ENCODE data around the gene KPNB1.

The KPNB1 gene

DNA sequence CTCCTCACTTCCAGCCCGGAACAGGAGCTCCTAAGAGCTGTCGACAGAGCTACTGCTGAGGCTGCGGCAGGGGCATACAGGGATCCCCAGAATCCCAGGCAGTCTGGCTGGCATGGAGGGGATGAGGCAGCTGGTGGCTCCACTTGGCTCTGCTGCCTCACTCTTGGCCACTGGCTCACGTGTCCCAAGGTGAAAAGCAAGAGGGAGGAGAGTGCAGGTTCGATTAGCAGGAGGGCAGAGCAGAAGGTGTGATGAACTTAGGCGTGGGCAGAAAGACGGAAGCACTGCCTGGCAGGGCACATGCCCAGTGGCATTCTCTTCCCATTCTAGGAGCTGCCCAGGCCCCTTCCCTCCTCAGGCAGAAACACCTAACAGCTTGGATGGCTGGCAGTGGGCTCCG lies 72.0 kb downstream of the KPNB1 start:
- 79 to 83% methylated on average over 4 to 8 of the region's 8 CpGs for WGBS, 2 experiments (ENCODE audit: insufficient coverage in 2 of 2)

DNA sequence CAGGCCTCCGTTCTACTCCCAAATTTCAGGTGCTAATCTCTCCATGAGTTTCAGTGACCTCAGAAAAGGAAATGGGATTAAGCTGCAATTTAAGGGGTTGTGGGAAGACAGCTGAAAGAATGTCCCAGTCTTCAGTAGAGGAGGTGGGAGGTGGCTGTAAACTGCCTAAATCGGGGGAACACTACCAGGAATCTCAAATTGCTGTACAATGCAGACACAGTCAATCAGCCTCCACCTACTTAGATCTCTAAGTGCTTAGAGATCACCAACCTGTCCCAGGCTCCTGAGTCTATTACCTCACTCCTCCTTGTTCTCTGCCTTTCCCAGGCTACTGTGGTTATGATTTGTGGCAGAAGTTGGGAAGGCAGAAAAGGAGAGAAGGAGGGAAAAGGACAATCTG lies 75.0 kb downstream of the KPNB1 start:
- whole genome bisulfite sequencing, 2 experiments (ENCODE audit: insufficient coverage in 2 of 2), result 67 to 100% methylated on average over 1 of the region's 2 CpGs
- no peak overlapping the region for H3K27ac ChIP-seq (ENCODE audit: low read depth, low read length, severe bottlenecking)
- peaks cover 11% of the 10 kb centered on the region for H3K4me1 ChIP-seq (ENCODE audit: control insufficient read depth, insufficient read depth, low read length, poor library complexity, severe bottlenecking)

More for the DNA sequence above, 72.0 kb downstream of the KPNB1 start:
- Histone ChIP-seq H3K9me3 (ENCODE audit: control insufficient read depth, low read length) (no peaks in the 10 kb centered on the region), H3K4me1 (ENCODE audit: control insufficient read depth, insufficient read depth, low read length, poor library complexity, severe bottlenecking) (peaks cover 17% of the 10 kb centered on the region), H3K36me3 (ENCODE audit: control insufficient read depth, insufficient read depth, low read length) (no peaks in the 10 kb centered on the region), H3K4me3 (ENCODE audit: extremely low read depth, insufficient read depth, low read length, poor library complexity, severe bottlenecking) (no peak overlapping the region), H3K27ac (ENCODE audit: low read depth, low read length, severe bottlenecking) (no peak overlapping the region)

DNA sequence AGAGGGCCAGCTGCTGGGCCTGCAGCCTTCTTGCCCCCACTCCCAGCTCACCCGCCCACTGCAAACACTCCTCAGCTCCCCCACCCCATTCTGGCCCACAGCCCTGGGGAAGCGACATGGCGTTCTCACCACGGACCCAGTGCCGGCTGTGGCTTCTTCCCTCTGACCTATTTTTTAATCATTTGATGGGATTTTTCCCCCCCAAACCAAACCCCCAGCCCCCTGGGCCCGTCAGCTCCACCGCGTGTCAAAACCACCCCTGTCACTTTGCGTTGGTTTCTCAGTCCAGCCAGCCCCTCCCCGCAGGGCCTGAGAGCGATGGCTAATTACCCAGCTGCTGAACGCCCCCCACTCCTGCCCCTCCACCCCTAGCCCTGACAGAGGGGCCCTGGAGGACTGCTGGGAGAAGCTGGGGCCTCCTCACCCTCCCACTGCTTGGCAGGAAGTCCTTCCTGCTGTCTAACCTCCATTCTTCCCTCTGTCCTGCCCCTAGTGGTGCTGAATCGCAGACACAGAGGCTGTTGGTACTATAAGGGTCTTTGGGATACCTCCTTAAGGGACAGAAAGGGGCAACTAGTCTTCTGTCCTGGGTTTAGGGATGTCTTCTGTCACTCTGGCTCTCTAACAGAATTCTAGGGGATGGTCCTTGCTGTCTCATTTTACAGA lies 75.9 kb downstream of the KPNB1 start:
- Histone ChIP-seq H3K4me1 (ENCODE audit: control insufficient read depth, insufficient read depth, low read length, poor library complexity, severe bottlenecking) (peaks cover 8% of the 10 kb centered on the region), H3K27ac (ENCODE audit: low read depth, low read length, severe bottlenecking) (no peak overlapping the region), H3K4me3 (ENCODE audit: extremely low read depth, insufficient read depth, low read length, poor library complexity, severe bottlenecking) (no peak overlapping the region), H3K9me3 (ENCODE audit: control insufficient read depth, low read length) (no peaks in the 10 kb centered on the region), H3K36me3 (ENCODE audit: control insufficient read depth, insufficient read depth, low read length) (no peaks in the 10 kb centered on the region)
- 83 to 84% methylated on average over 10 to 12 of the region's 13 CpGs for WGBS, 2 experiments (ENCODE audit: insufficient coverage in 2 of 2)

More for the DNA sequence above, 75.0 kb downstream of the KPNB1 start:
- Histone ChIP-seq H3K4me3 (ENCODE audit: extremely low read depth, insufficient read depth, low read length, poor library complexity, severe bottlenecking) (no peak overlapping the region), H3K36me3 (ENCODE audit: control insufficient read depth, insufficient read depth, low read length) (no peaks in the 10 kb centered on the region), H3K9me3 (ENCODE audit: control insufficient read depth, low read length) (no peaks in the 10 kb centered on the region)

DNA sequence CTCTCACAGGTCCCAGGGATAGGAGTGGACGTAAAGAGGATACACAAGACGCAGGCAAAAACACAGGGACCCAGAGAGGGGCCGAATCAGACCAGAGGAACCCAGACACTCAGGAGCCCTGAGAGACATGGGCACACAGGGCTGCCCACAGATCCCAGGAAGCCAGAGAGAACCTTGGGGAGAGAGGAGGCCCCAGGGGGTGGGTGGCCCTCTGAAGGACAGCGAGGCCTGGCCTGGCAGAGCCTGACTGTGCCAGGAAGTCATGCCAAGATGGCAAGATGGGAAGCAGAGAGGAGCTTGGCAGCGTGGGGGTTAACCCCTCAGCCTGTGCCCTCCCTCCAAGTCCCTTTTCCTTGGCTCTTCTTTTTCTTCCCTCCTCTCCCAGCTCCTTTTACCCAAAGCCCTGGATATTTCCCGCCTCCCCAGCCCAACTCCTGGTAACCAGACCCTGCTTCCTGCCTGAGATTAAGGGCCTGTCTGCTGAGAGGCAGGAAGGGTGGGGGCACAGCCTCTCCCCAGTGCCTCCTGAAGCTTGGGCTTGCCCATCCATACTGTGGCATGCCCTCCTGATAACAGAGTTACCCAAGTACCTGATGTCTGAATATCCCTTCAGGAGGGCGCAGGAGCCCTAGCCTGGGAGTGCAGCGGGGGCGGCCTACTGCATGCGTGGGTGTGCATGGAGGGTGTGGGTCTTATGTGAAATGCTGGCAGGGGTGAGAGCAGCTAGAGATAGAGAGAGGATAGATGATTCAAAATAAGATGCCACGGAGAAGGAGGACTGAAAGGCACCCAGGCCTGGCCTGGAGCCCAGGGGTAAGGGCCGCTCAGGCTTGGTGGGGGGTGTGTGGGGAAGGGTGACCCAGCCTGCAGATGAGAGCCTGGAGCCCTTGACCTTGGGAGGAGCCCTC lies 77.3 kb downstream of the KPNB1 start:
- H3K4me1 ChIP-seq (ENCODE audit: control insufficient read depth, insufficient read depth, low read length, poor library complexity, severe bottlenecking), result peaks cover 3% of the 10 kb centered on the region
- WGBS, 2 experiments (ENCODE audit: insufficient coverage in 2 of 2), result 89 to 92% methylated on average over 10 of the region's 12 CpGs
- no peaks in the 10 kb centered on the region for H3K36me3 ChIP-seq (ENCODE audit: control insufficient read depth, insufficient read depth, low read length)
- no peak overlapping the region for H3K27ac ChIP-seq (ENCODE audit: low read depth, low read length, severe bottlenecking)
- no peaks in the 10 kb centered on the region for H3K9me3 ChIP-seq (ENCODE audit: control insufficient read depth, low read length)
- H3K4me3 ChIP-seq (ENCODE audit: extremely low read depth, insufficient read depth, low read length, poor library complexity, severe bottlenecking), result no peak overlapping the region

DNA sequence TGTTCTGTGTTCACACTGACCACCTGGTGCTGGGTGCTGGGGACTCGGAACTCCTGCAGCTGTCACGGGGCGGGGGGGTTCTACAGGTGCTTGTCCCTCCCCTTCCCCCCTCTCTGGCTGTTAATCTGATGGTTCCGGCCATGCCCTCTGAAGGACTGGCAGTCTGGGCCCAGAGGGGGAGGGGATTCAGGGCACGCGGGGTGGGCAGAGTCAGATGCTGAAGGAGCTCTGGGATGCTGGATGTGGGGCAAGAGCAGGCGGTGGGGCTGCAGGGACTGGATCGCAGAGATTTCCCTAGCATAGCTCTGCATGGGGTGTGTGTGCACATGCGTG lies 78.0 kb downstream of the KPNB1 start:
- Histone ChIP-seq H3K4me3 (ENCODE audit: extremely low read depth, insufficient read depth, low read length, poor library complexity, severe bottlenecking) (no peak overlapping the region), H3K36me3 (ENCODE audit: control insufficient read depth, insufficient read depth, low read length) (no peaks in the 10 kb centered on the region), H3K27ac (ENCODE audit: low read depth, low read length, severe bottlenecking) (no peak overlapping the region), H3K4me1 (ENCODE audit: control insufficient read depth, insufficient read depth, low read length, poor library complexity, severe bottlenecking) (peaks cover 3% of the 10 kb centered on the region), H3K9me3 (ENCODE audit: control insufficient read depth, low read length) (no peaks in the 10 kb centered on the region)
- 89 to 97% methylated on average over 5 to 8 of the region's 9 CpGs for WGBS, 2 experiments (ENCODE audit: insufficient coverage in 2 of 2)

DNA sequence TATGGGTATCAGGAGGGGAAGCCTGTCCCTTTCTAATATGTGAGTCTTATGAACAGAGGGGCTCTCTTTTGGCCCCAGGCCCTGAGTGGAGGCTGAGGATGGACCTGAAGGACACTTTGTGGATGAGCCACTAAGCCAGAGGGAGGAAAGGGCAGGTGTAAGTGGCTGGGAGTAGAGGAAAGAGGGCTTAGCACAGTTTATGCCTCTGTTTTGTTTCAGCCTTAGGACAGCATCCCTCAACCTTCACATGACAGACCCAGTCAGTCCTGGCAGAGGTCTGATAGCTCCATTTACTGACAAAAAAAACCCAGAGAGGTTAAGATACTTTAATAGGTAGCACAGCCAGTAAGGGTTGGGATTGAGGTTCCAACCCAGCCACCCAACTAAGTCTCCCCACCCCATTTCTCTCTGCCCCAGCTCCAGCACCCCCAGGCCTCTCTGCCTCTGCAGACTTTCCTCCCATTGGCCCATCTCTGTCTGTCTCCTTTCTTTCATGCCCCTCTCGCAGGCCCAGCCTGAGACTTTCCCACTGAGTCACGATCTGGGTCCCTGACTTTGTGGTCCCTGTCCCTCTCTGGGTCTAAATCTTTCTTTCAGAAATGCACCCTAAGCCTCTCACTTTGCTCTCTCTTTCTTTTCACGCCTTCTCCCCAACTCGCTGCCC lies 78.6 kb downstream of the KPNB1 start:
- Histone ChIP-seq H3K4me3 (ENCODE audit: extremely low read depth, insufficient read depth, low read length, poor library complexity, severe bottlenecking) (no peak overlapping the region), H3K9me3 (ENCODE audit: control insufficient read depth, low read length) (no peaks in the 10 kb centered on the region), H3K27ac (ENCODE audit: low read depth, low read length, severe bottlenecking) (no peak overlapping the region), H3K36me3 (ENCODE audit: control insufficient read depth, insufficient read depth, low read length) (no peaks in the 10 kb centered on the region), H3K4me1 (ENCODE audit: control insufficient read depth, insufficient read depth, low read length, poor library complexity, severe bottlenecking) (peaks cover 3% of the 10 kb centered on the region)
- WGBS, 2 experiments (ENCODE audit: insufficient coverage in 2 of 2), result 94% methylated on average over 2 of the region's 4 CpGs

DNA sequence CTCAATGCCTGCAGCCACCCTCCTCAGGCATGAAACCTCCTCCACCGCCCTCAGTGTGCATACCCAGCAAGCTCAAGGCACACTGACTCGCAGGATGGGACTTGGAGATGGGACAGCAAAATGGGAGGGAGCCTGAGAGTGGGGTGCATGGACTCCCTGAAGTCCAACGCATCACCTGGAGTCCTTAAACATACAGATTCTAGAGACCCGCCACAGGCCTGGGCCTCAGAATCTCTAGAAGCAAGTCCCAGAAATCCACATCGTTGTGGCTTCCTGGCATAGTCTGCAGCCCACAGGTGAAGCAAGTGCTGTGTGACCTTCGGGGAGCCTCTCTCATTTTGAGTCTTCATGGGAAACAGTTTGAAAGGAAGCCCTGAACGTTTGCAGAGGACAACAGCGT lies 79.8 kb downstream of the KPNB1 start:
- peaks cover 3% of the 10 kb centered on the region for H3K4me1 ChIP-seq (ENCODE audit: control insufficient read depth, insufficient read depth, low read length, poor library complexity, severe bottlenecking)
- no peaks in the 10 kb centered on the region for H3K9me3 ChIP-seq (ENCODE audit: control insufficient read depth, low read length)
- no peak overlapping the region for H3K27ac ChIP-seq (ENCODE audit: low read depth, low read length, severe bottlenecking)
- no peak overlapping the region for H3K4me3 ChIP-seq (ENCODE audit: extremely low read depth, insufficient read depth, low read length, poor library complexity, severe bottlenecking)
- 82 to 92% methylated on average over 5 of the region's 8 CpGs for WGBS, 2 experiments (ENCODE audit: insufficient coverage in 2 of 2)
- H3K36me3 ChIP-seq (ENCODE audit: control insufficient read depth, insufficient read depth, low read length), result no peaks in the 10 kb centered on the region

DNA sequence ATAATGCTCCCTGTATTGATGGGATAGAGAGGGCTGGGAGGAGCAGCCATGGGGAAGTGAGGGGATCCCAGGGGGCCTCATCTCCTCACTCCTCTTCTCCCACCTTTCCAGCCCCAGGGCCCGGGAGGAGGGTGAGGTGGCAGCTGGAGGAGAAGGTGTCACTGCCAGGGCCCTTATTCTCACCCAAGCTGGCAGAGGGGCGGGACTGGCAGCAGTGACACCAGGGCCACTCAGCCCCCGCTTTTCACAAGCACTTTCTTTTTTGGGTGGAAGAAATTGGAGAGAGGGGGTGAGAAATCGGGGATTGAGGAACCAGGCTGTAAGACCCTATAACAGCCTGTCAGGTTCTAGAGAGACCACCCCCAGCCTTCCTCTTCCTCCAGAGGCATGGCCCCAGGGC lies 81.0 kb downstream of the KPNB1 start:
- Histone ChIP-seq H3K36me3 (ENCODE audit: control insufficient read depth, insufficient read depth, low read length) (no peaks in the 10 kb centered on the region), H3K4me1 (ENCODE audit: control insufficient read depth, insufficient read depth, low read length, poor library complexity, severe bottlenecking) (peaks cover 3% of the 10 kb centered on the region), H3K4me3 (ENCODE audit: extremely low read depth, insufficient read depth, low read length, poor library complexity, severe bottlenecking) (no peak overlapping the region), H3K9me3 (ENCODE audit: control insufficient read depth, low read length) (no peaks in the 10 kb centered on the region), H3K27ac (ENCODE audit: low read depth, low read length, severe bottlenecking) (no peak overlapping the region)
- 100% methylated on average over 1 of the region's 4 CpGs; no CpG with 5 or more reads in 1 of the 2 experiments for WGBS, 2 experiments (ENCODE audit: insufficient coverage in 2 of 2)

DNA sequence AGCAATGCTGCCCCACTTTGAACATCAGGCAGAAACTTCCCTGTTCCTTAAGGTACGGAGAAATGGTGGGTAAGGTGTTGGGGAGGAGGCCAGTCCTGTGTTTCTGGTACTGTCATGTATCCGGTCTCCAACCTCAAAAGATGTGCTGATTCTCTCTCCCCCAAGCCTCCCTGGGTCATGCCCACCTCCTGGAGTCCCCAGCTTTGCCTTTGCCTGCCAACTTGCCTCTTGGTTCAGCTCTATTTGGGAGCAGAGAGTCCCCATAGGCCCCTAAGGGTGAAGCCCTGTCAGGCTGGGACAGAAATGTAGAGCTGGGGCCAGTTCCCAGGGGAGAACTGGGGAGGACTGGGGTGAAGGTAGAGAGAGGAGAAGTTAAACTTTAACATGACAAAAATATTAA lies 81.7 kb downstream of the KPNB1 start:
- Histone ChIP-seq H3K4me3 (ENCODE audit: extremely low read depth, insufficient read depth, low read length, poor library complexity, severe bottlenecking) (no peak overlapping the region), H3K27ac (ENCODE audit: low read depth, low read length, severe bottlenecking) (no peak overlapping the region), H3K4me1 (ENCODE audit: control insufficient read depth, insufficient read depth, low read length, poor library complexity, severe bottlenecking) (peaks cover 3% of the 10 kb centered on the region), H3K36me3 (ENCODE audit: control insufficient read depth, insufficient read depth, low read length) (no peaks in the 10 kb centered on the region), H3K9me3 (ENCODE audit: control insufficient read depth, low read length) (no peaks in the 10 kb centered on the region)
- WGBS, 2 experiments (ENCODE audit: insufficient coverage in 2 of 2), result 63 to 67% methylated on average over 1 of the region's 2 CpGs

DNA sequence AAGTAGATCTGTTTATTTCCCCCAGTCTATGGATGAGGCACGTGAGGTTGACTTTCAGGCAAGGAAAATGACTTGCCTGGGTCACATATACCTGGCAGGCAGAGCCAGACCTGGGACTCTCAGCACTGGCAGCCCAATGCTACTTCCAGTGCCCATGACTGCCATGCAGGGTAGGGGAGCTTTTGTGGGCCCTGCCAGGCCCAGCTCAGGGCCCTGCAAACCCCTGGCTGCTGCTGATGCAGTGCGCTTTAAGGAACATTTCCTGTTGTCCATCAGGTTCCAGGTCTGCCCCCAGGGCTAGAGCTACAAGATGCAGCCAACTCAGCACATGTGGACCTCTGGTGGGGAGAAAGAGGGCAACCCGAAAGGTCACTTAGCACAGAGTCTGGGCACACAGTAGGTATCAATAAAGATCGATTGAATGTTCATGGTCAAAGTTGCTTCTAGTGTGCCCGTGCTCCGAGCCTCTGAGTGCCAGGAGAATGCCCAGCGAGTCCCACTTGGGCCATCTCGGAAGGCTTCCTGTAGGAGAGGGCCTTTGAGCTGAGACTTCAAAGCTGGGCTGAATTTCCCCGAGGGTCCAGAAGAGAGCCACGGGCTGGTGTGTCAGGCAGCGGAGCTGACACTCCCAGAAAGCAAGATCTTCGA lies 82.8 kb downstream of the KPNB1 start:
- 42 to 51% methylated on average over 10 to 12 of the region's 12 CpGs for WGBS, 2 experiments (ENCODE audit: insufficient coverage in 2 of 2)
- Histone ChIP-seq H3K4me1 (ENCODE audit: control insufficient read depth, insufficient read depth, low read length, poor library complexity, severe bottlenecking) (peaks cover 3% of the 10 kb centered on the region), H3K27ac (ENCODE audit: low read depth, low read length, severe bottlenecking) (no peak overlapping the region), H3K4me3 (ENCODE audit: extremely low read depth, insufficient read depth, low read length, poor library complexity, severe bottlenecking) (peak overlapping the region; percentile 33), H3K9me3 (ENCODE audit: control insufficient read depth, low read length) (no peaks in the 10 kb centered on the region), H3K36me3 (ENCODE audit: control insufficient read depth, insufficient read depth, low read length) (no peaks in the 10 kb centered on the region)

All from mesodermal cell (in vitro differentiated cells).